Stimulated activated CD4-positive, alpha-beta T cell treated with anti-CD3 and anti-CD28 coated beads, Interleukin-1b, Interleukin-23, amount 100 ng/mL, for 4 hours (primary cell): Measurements from ENCODE around the gene HDGFL2.
"Not testable (repeated sequence)": the region's sequence is repeated elsewhere in the genome, so short reads cannot be mapped to it uniquely, and the experiment has no call there.

Experiments
- DNase-seq, 2 donors: peaks; one replicate each; pipeline ENCODE4 v3.0.0-alpha.2; 2020; ENCODE audit warnings: low read depth in 2 of 2

Gene HDGFL2

DNA sequence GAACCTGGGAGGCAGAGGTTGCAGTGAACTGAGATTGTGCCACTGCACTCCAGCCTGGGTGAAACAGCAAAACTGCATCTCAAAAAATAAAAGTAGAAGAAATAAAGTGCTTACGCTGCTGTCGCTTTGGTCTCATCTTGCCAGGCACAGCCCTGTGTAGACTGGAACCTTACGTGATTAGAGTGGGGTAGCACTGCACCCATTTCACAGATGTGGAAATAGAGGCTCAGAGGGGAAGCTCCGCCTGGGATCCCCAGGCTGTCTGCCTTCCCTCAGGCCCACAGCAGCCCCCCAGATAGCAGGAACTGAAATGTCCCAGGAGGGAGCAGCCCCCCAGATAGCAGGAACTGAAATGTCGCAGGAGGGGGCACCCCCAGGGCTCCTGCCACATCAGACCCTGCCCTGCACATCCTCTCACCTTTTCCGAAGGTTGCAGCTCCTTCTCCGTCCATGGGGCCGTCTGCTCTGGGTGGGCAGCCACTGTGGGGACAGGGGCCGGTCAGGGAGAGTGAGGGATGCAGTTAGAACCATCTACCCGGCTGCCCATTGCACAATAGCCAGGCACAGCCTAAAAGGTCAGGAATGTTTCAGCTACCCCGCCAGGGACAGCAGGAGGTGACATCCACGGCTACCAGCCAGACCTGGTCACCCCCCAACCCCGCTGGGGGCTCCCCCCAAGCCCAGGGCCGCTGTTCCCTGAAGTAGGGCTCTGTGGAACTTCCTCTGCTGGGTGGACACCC is 44.3 kb downstream of the HDGFL2 start:
- DNase-seq = no peak

DNA sequence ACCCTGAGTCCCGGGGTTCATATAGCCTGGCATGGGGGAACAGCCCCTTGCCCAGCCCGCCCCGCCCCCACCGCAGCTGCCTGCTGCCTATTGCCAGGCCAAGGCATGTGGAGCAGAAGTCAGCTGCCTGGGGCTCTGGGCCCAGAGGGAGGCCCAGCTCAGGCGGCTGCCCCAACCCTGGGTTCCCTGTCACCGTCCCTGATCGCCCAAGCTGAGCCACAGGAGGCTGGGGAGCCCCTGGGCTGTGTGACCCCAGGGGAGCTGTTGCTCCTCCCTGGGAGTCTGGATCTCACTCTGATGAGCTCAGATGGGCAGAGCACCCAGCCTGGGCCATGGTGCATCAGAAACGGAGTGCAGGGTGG is 44.8 kb downstream of the HDGFL2 start:
- no peak for DNase-seq

DNA sequence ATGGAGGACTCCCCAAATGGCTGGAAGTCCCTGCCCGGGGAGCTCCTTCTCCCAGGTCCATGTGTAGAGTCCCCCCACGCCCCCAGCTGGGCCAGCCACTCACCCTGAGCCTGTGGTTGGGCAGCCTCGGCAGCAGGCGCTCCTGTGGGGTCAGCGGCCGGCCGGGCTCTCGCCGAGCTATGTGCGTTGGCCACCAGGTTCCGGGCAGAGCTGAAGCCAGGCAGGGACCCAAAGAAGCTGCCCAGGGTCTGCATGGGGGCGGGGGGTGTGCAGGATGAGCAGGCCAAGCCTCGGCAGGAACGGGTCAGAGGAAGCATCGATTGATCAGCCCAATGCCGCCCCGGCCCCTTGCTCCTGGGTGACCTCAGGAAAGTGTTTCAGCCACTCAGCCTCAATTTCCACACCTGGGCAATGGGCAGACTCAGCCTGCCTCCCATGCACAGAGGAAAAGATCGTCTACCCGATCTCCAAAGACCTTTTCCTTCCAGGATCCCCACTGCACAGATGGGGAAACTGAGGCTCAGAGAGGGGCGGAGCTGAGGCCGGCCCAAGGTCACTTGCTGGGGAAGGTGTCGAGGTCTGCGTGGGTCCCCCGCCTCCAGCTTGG is 45.5 kb downstream of the HDGFL2 start:
- no peak for DNase-seq

DNA sequence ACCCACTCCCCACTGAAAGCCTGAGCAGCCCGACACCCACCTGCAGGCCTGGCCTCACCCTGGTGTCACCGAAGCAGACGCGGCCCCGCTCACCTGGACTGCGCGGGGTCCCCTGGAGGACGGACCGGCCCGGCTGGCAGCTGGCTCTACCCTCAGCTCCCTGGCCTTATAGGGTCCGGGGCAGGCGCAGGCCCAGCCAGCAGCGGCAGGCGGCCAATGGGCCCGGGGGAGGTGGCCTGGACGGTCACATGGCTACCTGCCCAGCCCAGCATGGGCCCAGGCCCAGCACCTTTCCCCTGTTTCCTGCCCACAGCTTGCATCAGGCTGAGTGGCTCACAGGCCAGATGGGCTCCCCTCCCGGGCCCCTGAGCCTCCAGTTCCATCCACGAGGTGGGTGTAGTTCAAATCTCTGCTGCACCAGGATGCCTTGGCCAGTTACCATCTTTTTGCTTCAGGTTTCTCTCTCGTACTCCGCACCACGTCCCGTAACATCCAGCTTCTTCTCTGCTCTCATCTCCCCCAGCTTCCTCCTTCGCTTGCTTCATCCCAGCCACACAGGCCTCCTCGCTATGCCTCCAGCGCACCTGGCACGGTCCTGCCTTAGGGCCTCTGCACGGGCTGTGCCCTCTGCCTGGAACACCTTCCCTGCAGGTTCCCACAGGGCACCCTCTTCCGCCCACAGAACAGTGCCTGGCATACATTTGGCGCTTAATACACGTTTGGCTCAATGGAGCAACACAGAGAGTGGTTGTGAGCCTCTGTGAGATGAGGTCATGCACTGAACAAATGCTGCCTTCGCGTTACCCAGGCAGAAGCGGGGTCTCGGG is 46.5 kb downstream of the HDGFL2 start, which contains the start of gene PLIN4:
Gene PLIN4 (minus strand): TSS at position 142 of the 827 bp plus-strand sequence. CDS start 214 bp downstream, outside the sequence.
- DNase-seq = no peak

- no peak for DNase-seq
Observed at GRCh38 chr19:4519172-4519496, 47.0 kb downstream of the HDGFL2 start.

- no peak for DNase-seq
Observed at GRCh38 chr19:4519521-4520277, 47.6 kb downstream of the HDGFL2 start.

- DNase-seq = no peak
Observed at GRCh38 chr19:4521170-4521887, 49.2 kb downstream of the HDGFL2 start.

DNA sequence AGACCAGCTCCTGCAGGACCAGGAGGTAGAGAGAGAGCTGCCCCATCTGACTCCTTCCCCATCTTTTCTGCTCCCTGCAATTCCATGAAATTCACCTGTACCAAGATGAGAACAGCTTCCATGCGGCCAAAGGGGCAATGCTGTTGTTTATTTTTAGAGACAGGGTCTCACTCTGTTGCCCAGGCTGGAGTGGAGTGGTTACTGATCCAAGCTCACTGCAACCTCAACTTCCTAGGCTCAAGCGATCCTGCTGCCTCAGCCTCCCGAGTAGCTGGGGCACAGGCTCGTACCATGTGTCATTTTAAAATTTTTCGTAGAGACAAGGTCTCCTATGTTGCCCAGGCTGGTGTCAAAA is 49.8 kb downstream of the HDGFL2 start:
- no peak for DNase-seq

- no peak for DNase-seq
Observed at GRCh38 chr19:4522291-4523002, 50.4 kb downstream of the HDGFL2 start.

DNA sequence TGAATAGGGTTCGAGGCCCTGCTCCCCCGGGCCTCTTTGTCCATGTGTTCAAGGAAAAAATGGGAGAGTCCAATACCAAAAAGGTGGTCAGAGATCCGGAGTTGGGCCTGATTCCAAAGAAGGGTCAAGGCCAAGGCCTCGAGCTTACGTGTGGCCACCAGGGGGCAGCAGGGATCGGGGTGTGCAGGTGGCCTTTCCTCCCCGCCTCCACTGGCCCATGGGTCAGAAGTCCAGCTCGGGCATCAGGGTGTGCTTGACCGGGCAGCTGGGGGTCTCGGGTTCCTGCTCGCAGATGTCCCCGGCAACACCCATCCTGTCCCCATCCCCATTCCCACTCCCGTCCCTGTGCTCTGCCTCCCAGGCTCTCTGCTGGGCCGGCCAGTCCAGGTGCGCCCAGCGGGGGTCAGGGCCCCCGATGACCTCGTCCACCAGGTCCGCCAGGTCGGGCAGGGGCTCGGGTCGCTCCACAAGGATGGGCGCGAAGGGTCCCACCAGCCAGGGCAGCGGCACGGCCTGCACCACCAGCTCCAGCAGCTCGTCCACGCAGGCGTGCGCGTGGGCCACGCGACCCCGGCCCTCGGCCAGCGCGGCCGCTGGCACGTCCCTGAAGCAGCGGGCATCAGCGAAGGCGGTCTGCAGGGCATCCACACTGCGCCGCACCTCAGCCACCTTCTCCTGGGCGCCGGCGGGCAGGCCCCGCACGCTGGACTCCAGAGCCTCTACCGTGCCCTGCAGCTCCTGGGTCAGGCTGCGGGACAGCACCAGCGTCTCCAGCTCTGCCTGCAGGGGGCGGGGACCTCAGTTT is 51.4 kb downstream of the HDGFL2 start:
- DNase-seq = peak in 1 of 2 donors; percentile 18

DNA sequence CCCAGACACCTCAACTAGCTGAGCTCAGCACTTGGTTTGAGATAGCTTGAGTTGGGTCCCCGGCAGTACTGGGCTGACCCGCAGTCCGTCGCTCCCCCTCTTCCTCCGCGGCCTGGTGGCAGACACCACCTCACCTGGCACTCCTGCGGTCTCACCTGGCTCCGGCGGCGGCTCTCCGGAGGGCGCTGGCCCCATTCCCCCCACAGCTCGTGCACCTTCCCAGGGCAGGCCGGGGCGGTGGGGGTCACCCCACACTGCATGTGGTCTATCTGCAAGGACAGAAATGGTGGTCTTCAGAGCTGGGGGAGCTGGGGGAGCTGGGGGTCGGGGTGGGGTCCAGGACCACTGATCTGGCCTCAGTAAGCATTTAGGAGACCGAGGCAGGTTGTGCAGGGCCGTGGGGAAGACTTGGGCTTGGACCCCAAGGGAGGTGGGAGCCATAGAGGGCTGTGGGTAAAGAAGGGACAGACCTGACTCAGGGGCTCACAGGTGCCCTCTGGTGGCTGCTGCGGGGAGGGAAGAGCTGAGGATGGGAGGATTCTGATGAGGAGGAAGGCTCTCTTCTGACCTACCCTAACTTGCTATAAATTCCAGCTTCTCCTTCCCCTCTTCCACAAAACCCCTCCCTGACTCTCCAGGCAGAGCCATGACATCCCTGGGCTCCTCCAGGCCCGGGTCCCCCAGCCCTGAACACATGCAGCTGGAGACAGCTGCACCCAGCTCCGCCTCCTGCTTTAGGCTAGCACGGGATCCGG is 52.9 kb downstream of the HDGFL2 start:
- DNase-seq = peak; percentile 56 to 68

GRCh38 chr19:4525563-4526002 is 53.5 kb downstream of the HDGFL2 start:
- DNase-seq = no peak

GRCh38 chr19:4527377-4527776 is 55.3 kb downstream of the HDGFL2 start:
- not testable (repeated sequence) for DNase-seq

DNA sequence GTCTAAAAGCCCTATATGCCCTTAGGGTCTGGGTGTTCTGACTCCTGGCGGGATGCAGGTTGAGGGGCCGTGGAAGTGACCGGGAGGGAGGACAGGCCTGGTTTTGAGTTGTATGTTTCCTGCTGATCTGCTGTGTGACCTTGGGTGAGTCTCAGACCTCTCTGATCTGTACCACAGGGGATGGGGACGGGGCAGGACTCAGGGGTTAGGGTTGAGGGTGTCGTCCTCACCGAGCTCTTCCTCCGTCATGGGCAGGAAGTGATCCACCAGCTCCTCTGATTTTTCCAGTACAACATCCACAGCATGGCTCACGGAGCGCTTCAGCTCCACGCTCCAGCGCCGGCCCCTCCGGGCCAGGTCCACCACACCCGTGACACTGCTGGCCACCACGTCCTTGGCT is 56.7 kb downstream of the HDGFL2 start:
- no peak for DNase-seq

- DNase-seq = no peak
Observed at GRCh38 chr19:4529924-4530522, 57.9 kb downstream of the HDGFL2 start.

DNA sequence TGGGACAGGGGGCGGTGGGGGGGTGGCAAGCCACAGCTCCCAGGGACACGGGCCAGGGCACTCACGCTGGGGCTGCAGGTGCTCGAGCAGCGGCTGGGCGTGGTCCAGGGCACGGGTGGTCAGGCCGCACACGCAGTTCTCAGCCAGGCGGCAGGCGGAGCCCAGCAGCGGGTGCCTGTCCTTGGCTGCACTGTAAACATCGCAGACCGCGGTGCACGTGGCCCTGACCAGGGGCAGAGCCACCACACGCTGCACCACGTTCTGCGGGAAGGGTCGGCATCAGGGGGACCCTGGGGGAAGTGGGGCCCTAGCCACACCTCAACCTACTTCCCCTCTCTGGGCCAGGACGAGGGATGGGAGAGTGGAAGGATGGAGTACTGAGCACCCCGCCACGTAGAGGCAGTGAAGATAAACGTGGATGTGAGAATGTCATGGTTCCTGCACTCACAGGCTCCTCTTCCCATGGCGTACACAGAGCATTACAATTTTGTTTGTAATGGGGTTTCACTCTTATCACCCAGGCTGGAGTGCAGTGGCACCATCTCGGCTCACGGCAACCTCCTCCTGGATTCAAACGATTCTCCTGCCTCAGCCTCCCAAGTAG is 59.6 kb downstream of the HDGFL2 start:
- DNase-seq = no peak

- no peak for DNase-seq
Observed at GRCh38 chr19:4533334-4533733, 61.2 kb downstream of the HDGFL2 start.

DNA sequence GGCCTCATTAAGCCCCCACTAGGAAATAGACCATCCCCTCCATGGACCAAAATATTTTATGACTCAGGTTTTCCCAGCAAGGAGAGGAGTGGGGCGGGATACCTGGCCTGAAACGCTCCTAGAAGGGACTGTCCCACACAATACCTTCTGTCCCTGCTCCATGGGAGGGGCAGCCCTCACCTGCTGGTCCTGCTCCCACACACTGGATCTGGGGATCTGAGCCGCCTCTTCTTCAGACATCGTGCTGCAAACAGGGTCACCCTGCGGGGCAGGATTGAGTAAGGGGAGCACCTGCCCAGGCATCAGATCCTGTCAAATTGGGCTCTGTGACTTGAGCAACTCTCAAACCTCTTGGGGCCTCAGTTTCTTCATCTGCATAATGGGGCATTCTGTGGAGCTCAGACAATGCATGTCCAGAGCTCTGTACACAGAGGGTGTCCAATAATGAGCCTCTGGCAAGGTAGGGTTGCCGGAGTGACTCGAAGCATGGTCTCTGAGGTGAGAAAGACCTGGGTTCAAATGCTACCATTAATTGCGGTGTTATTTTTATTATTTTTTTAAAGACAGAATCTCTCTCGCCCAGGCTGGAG is 61.8 kb downstream of the HDGFL2 start:
- DNase-seq = no peak
